ENCODE measurements around the gene EYS.

Gene EYS

DNA sequence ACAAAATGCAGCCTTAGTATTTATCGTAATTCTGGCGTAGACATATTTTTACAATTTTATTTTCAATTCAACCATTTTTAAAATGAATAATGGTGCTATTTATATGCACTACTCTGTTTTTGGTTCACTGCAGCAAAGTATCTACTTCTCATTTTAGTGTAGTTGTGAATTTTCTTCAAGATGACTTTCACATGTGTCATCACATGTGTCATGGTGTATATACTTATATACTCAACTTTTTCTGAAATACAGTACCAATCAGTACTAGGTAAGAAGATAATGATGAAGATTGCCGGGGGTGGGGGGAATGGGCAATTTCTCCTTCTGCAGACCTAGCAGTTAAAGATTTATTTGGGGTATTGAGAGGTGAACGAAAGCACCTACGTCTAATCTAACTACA is 1436.9 kb downstream of the EYS start:
- H3K4me3 ChIP-seq (ENCODE audit: low read length in 2 of 2) = no peak overlapping the region
- no peak overlapping the region for H3K9ac ChIP-seq (ENCODE audit: low read depth in 1 of 2, low read length in 2 of 2)
- H3K27ac ChIP-seq (ENCODE audit: low read depth in 2 of 2, low read length in 2 of 2) = no peak overlapping the region
- H3K4me1 ChIP-seq (ENCODE audit: control insufficient read depth in 2 of 2, insufficient read depth in 2 of 2, low read length in 2 of 2) = no peaks in the 10 kb centered on the region
- no peaks in the 10 kb centered on the region for H3K27me3 ChIP-seq (ENCODE audit: control insufficient read depth in 2 of 2, insufficient read depth in 2 of 2, low read length in 2 of 2)
- no peaks in the 10 kb centered on the region for H3K36me3 ChIP-seq (ENCODE audit: control insufficient read depth in 2 of 2, insufficient read depth in 2 of 2, low read length in 2 of 2)
- no peaks in the 10 kb centered on the region for H3K9me3 ChIP-seq (ENCODE audit: control insufficient read depth in 2 of 2, low read length in 2 of 2)

DNA sequence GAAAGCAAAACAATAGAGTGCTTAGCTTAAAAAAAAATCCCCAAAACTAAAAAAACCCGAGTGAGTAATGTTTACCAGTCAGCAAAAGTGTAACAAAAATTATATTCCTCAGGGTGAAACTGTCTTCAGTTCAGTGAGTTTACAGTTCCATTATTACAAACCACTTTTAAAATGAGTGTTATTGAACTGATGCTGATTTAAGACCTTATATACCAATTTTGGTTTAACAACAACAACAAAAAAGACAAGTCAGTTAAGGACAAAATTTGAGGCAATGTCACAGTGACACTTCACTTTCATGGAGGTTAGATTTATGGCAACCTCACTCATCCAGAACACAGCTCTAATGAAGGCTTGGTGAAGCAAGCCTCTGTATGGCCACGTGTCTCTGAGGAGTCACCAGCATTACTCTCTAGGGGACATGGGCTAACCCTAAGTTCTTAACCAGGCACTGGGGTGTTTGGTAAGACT is 1440.6 kb downstream of the EYS start:
- Histone ChIP-seq H3K9ac (ENCODE audit: low read depth in 1 of 2, low read length in 2 of 2) (no peak overlapping the region), H3K27ac (ENCODE audit: low read depth in 2 of 2, low read length in 2 of 2) (no peak overlapping the region), H3K4me3 (ENCODE audit: low read length in 2 of 2) (no peak overlapping the region), H3K4me1 (ENCODE audit: control insufficient read depth in 2 of 2, insufficient read depth in 2 of 2, low read length in 2 of 2) (no peaks in the 10 kb centered on the region), H3K27me3 (ENCODE audit: control insufficient read depth in 2 of 2, insufficient read depth in 2 of 2, low read length in 2 of 2) (no peaks in the 10 kb centered on the region), H3K9me3 (ENCODE audit: control insufficient read depth in 2 of 2, low read length in 2 of 2) (no peaks in the 10 kb centered on the region), H3K36me3 (ENCODE audit: control insufficient read depth in 2 of 2, insufficient read depth in 2 of 2, low read length in 2 of 2) (no peaks in the 10 kb centered on the region)

DNA sequence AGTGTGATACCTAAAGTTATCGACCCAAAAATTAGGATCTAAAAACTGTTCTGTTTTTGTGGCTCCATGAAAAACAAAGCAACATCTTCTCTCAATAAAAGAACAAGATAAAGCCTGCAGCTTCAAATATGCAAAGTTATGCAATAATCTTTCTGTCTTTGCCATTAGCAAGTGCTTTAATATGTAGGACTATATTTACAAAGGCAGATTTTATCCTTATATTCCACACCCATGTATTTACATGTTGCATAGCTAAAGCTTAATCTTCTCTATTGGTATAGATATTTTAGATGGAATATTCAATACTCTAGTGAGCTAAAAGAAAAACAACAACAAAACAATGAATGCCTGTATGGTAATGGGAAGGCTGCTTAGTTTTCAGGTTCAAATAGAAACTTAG is 1443.2 kb downstream of the EYS start:
- Histone ChIP-seq H3K27me3 (ENCODE audit: control insufficient read depth in 2 of 2, insufficient read depth in 2 of 2, low read length in 2 of 2) (no peaks in the 10 kb centered on the region), H3K9ac (ENCODE audit: low read depth in 1 of 2, low read length in 2 of 2) (no peak overlapping the region), H3K4me1 (ENCODE audit: control insufficient read depth in 2 of 2, insufficient read depth in 2 of 2, low read length in 2 of 2) (no peaks in the 10 kb centered on the region), H3K36me3 (ENCODE audit: control insufficient read depth in 2 of 2, insufficient read depth in 2 of 2, low read length in 2 of 2) (no peaks in the 10 kb centered on the region), H3K4me3 (ENCODE audit: low read length in 2 of 2) (no peak overlapping the region), H3K27ac (ENCODE audit: low read depth in 2 of 2, low read length in 2 of 2) (no peak overlapping the region), H3K9me3 (ENCODE audit: control insufficient read depth in 2 of 2, low read length in 2 of 2) (no peaks in the 10 kb centered on the region)

DNA sequence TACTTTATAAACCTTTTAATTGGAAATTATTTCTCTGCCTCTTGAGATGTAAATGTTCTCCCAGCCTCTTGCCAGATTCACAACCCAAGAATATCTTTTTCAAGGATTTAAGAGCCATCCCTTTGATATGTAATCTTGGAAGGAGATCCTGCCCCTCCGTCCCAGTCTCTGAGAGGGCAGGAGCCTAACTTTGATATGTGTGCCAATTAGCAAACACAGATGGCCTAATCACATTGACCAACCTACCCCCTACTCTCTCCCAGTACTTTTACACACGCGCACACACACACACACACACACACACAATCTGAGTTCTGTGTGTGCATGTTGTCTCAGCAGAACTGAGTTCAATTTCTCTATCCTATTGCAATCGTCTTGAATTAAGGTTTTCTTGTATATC is 1447.7 kb downstream of the EYS start:
- H3K4me3 ChIP-seq (ENCODE audit: low read length in 2 of 2) = no peak overlapping the region
- H3K36me3 ChIP-seq (ENCODE audit: control insufficient read depth in 2 of 2, insufficient read depth in 2 of 2, low read length in 2 of 2) = no peaks in the 10 kb centered on the region
- no peaks in the 10 kb centered on the region for H3K4me1 ChIP-seq (ENCODE audit: control insufficient read depth in 2 of 2, insufficient read depth in 2 of 2, low read length in 2 of 2)
- no peaks in the 10 kb centered on the region for H3K27me3 ChIP-seq (ENCODE audit: control insufficient read depth in 2 of 2, insufficient read depth in 2 of 2, low read length in 2 of 2)
- no peak overlapping the region for H3K27ac ChIP-seq (ENCODE audit: low read depth in 2 of 2, low read length in 2 of 2)
- no peaks in the 10 kb centered on the region for H3K9me3 ChIP-seq (ENCODE audit: control insufficient read depth in 2 of 2, low read length in 2 of 2)
- no peak overlapping the region for H3K9ac ChIP-seq (ENCODE audit: low read depth in 1 of 2, low read length in 2 of 2)

DNA sequence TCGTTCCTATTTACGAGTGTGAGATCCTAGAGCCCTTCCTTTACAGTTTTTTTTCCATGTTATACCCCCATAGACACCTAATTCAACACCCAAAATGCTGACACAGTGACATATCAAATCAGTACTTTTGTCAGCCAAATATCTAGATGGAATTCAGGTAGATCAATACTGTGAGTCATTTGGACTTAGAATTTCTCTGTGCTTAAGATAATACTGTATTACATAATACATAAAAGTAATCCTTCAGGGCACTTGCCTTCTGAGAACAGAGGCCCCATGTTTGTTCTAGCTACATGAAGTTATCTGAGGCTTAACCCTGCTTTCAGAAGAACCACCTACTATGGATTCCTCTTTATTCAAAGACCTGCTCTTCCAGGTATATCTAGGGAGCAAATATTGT is 1448.3 kb downstream of the EYS start:
- Histone ChIP-seq H3K4me3 (ENCODE audit: low read length in 2 of 2) (no peak overlapping the region), H3K27me3 (ENCODE audit: control insufficient read depth in 2 of 2, insufficient read depth in 2 of 2, low read length in 2 of 2) (no peaks in the 10 kb centered on the region), H3K27ac (ENCODE audit: low read depth in 2 of 2, low read length in 2 of 2) (no peak overlapping the region), H3K9me3 (ENCODE audit: control insufficient read depth in 2 of 2, low read length in 2 of 2) (no peaks in the 10 kb centered on the region), H3K9ac (ENCODE audit: low read depth in 1 of 2, low read length in 2 of 2) (no peak overlapping the region), H3K36me3 (ENCODE audit: control insufficient read depth in 2 of 2, insufficient read depth in 2 of 2, low read length in 2 of 2) (no peaks in the 10 kb centered on the region), H3K4me1 (ENCODE audit: control insufficient read depth in 2 of 2, insufficient read depth in 2 of 2, low read length in 2 of 2) (no peaks in the 10 kb centered on the region)

DNA sequence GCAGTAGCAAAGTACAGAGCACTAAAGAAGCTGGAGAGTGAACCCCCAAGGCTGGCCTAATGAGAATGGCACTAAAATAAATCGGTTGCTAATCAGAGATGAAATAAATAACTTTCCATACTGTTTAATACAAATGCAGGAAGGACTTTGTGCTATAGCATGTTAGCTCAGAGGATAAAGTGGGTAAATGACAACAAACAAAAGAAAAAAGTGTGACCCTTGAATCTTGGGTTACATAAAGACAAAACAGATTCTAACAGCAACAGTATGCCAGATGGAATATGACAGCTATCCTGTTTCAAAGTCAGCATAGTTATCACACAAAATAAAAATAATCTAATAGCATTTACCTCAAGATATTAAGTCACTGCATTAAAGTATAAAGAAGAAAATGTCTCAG is 1448.7 kb downstream of the EYS start:
- Histone ChIP-seq H3K4me3 (ENCODE audit: low read length in 2 of 2) (no peak overlapping the region), H3K9me3 (ENCODE audit: control insufficient read depth in 2 of 2, low read length in 2 of 2) (no peaks in the 10 kb centered on the region), H3K27me3 (ENCODE audit: control insufficient read depth in 2 of 2, insufficient read depth in 2 of 2, low read length in 2 of 2) (no peaks in the 10 kb centered on the region), H3K9ac (ENCODE audit: low read depth in 1 of 2, low read length in 2 of 2) (no peak overlapping the region), H3K4me1 (ENCODE audit: control insufficient read depth in 2 of 2, insufficient read depth in 2 of 2, low read length in 2 of 2) (no peaks in the 10 kb centered on the region), H3K36me3 (ENCODE audit: control insufficient read depth in 2 of 2, insufficient read depth in 2 of 2, low read length in 2 of 2) (no peaks in the 10 kb centered on the region), H3K27ac (ENCODE audit: low read depth in 2 of 2, low read length in 2 of 2) (no peak overlapping the region)

DNA sequence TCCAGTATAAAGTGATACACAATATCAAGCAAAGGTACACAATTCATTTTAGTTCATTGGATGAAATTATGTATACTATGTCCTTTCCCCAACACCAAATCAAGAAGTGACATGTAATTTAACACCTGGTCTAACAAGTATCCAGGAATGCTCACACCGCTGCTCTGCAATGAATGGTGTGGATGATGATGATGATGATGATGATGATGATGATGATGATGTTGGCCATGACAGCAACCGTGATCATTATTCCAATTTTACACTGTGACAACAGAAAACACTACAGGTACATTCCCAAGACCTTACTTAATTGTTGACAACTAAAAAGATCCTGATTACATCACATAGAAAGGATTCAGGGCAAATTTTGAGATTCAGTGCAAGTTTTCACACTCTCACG is 1449.4 kb downstream of the EYS start:
- H3K27ac ChIP-seq (ENCODE audit: low read depth in 2 of 2, low read length in 2 of 2) = no peak overlapping the region
- no peak overlapping the region for H3K9ac ChIP-seq (ENCODE audit: low read depth in 1 of 2, low read length in 2 of 2)
- H3K9me3 ChIP-seq (ENCODE audit: control insufficient read depth in 2 of 2, low read length in 2 of 2) = no peaks in the 10 kb centered on the region
- no peaks in the 10 kb centered on the region for H3K4me1 ChIP-seq (ENCODE audit: control insufficient read depth in 2 of 2, insufficient read depth in 2 of 2, low read length in 2 of 2)
- no peaks in the 10 kb centered on the region for H3K27me3 ChIP-seq (ENCODE audit: control insufficient read depth in 2 of 2, insufficient read depth in 2 of 2, low read length in 2 of 2)
- H3K36me3 ChIP-seq (ENCODE audit: control insufficient read depth in 2 of 2, insufficient read depth in 2 of 2, low read length in 2 of 2) = no peaks in the 10 kb centered on the region
- no peak overlapping the region for H3K4me3 ChIP-seq (ENCODE audit: low read length in 2 of 2)

DNA sequence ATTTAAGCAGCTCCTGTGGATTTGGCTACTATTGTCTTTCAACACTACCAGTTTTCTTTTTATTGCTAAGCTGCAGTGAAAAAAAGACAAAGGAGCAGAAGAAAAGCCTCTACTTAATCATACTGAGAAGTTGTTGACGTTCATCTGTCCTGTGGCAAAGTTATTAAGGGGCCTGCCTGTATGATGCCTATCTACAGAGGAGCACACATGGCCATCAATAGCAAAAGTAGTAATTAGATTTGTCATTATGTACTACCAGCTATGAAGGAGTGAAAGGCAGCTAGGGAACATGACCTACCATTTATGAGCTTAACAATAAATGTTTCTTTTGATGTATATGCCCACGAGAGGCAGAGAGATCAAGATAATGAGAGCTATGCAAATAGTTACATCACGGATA is 1450.5 kb downstream of the EYS start:
- H3K4me1 ChIP-seq (ENCODE audit: control insufficient read depth in 2 of 2, insufficient read depth in 2 of 2, low read length in 2 of 2) = no peaks in the 10 kb centered on the region
- H3K9me3 ChIP-seq (ENCODE audit: control insufficient read depth in 2 of 2, low read length in 2 of 2) = no peaks in the 10 kb centered on the region
- H3K9ac ChIP-seq (ENCODE audit: low read depth in 1 of 2, low read length in 2 of 2) = no peak overlapping the region
- H3K27me3 ChIP-seq (ENCODE audit: control insufficient read depth in 2 of 2, insufficient read depth in 2 of 2, low read length in 2 of 2) = no peaks in the 10 kb centered on the region
- no peaks in the 10 kb centered on the region for H3K36me3 ChIP-seq (ENCODE audit: control insufficient read depth in 2 of 2, insufficient read depth in 2 of 2, low read length in 2 of 2)
- no peak overlapping the region for H3K4me3 ChIP-seq (ENCODE audit: low read length in 2 of 2)
- no peak overlapping the region for H3K27ac ChIP-seq (ENCODE audit: low read depth in 2 of 2, low read length in 2 of 2)

DNA sequence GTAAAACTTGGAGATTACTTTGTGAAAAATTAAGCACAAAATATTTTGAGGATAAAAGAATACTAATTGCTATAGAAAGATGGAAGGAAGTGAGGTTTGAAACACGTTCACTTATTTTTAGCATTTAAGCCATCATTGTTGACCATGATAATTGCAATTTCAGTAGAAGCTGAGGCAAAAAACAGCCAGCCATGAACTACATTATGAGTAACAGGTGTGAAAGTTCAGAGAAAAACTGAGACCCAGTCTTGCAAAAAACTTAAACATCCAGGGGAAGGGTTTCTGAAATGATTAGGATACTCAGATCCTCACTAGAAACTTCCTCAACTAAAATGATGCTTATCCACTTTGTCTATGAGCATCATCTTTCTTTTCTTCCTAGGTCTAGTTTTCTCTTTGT is 1452.0 kb downstream of the EYS start:
- Histone ChIP-seq H3K36me3 (ENCODE audit: control insufficient read depth in 2 of 2, insufficient read depth in 2 of 2, low read length in 2 of 2) (no peaks in the 10 kb centered on the region), H3K4me1 (ENCODE audit: control insufficient read depth in 2 of 2, insufficient read depth in 2 of 2, low read length in 2 of 2) (no peaks in the 10 kb centered on the region), H3K27me3 (ENCODE audit: control insufficient read depth in 2 of 2, insufficient read depth in 2 of 2, low read length in 2 of 2) (no peaks in the 10 kb centered on the region), H3K4me3 (ENCODE audit: low read length in 2 of 2) (no peak overlapping the region), H3K27ac (ENCODE audit: low read depth in 2 of 2, low read length in 2 of 2) (no peak overlapping the region), H3K9ac (ENCODE audit: low read depth in 1 of 2, low read length in 2 of 2) (no peak overlapping the region), H3K9me3 (ENCODE audit: control insufficient read depth in 2 of 2, low read length in 2 of 2) (no peaks in the 10 kb centered on the region)

DNA sequence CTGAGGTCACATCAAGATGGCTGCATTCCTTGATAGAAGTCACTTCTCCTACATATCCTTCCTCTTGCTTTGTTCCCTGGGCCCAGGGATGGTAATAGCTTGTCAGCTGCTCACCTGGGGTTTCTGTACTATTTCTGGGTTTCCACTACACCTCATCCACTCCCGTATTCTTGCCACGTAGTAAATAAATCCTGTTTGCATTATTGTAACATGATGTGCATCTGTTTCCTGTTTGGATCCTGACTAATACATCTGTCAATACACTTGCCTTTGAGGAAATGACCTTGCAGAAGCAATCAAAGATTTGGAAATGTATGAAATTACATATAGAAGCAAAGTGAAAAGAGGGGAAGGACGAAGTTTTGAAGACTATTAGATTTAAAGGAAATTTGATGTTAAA is 1452.5 kb downstream of the EYS start:
- no peaks in the 10 kb centered on the region for H3K9me3 ChIP-seq (ENCODE audit: control insufficient read depth in 2 of 2, low read length in 2 of 2)
- no peaks in the 10 kb centered on the region for H3K36me3 ChIP-seq (ENCODE audit: control insufficient read depth in 2 of 2, insufficient read depth in 2 of 2, low read length in 2 of 2)
- no peak overlapping the region for H3K9ac ChIP-seq (ENCODE audit: low read depth in 1 of 2, low read length in 2 of 2)
- H3K4me1 ChIP-seq (ENCODE audit: control insufficient read depth in 2 of 2, insufficient read depth in 2 of 2, low read length in 2 of 2) = no peaks in the 10 kb centered on the region
- H3K27me3 ChIP-seq (ENCODE audit: control insufficient read depth in 2 of 2, insufficient read depth in 2 of 2, low read length in 2 of 2) = no peaks in the 10 kb centered on the region
- H3K27ac ChIP-seq (ENCODE audit: low read depth in 2 of 2, low read length in 2 of 2) = no peak overlapping the region
- no peak overlapping the region for H3K4me3 ChIP-seq (ENCODE audit: low read length in 2 of 2)

DNA sequence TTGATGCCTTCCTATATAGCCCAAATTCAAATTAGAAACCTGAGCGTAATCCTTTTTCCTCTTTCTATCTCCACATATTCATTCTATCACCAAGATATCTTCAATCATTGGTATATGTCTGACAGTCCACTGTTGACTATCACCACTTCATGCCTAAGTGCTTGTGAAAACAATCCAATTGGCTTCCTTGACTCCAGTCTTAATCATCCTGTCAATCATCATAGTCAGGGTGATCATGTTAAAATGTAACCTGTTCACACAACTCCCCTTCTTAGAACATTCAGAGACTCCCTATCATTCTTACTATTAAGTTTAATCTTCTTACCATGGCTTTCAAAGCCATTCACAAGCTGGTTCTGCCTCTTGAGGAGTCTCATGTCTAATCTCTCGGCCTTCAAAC is 1454.8 kb downstream of the EYS start:
- Histone ChIP-seq H3K27me3 (ENCODE audit: control insufficient read depth in 2 of 2, insufficient read depth in 2 of 2, low read length in 2 of 2) (no peaks in the 10 kb centered on the region), H3K9me3 (ENCODE audit: control insufficient read depth in 2 of 2, low read length in 2 of 2) (no peaks in the 10 kb centered on the region), H3K9ac (ENCODE audit: low read depth in 1 of 2, low read length in 2 of 2) (no peak overlapping the region)

More for the DNA sequence above, 1454.8 kb downstream of the EYS start:
- no peak overlapping the region for H3K4me3 ChIP-seq (ENCODE audit: low read length in 2 of 2)
- H3K4me1 ChIP-seq (ENCODE audit: control insufficient read depth in 2 of 2, insufficient read depth in 2 of 2, low read length in 2 of 2) = no peaks in the 10 kb centered on the region
- H3K36me3 ChIP-seq (ENCODE audit: control insufficient read depth in 2 of 2, insufficient read depth in 2 of 2, low read length in 2 of 2) = no peaks in the 10 kb centered on the region
- no peak overlapping the region for H3K27ac ChIP-seq (ENCODE audit: low read depth in 2 of 2, low read length in 2 of 2)
